Measurements from ENCODE around the gene NACC2.

NACC2 gene

DNA sequence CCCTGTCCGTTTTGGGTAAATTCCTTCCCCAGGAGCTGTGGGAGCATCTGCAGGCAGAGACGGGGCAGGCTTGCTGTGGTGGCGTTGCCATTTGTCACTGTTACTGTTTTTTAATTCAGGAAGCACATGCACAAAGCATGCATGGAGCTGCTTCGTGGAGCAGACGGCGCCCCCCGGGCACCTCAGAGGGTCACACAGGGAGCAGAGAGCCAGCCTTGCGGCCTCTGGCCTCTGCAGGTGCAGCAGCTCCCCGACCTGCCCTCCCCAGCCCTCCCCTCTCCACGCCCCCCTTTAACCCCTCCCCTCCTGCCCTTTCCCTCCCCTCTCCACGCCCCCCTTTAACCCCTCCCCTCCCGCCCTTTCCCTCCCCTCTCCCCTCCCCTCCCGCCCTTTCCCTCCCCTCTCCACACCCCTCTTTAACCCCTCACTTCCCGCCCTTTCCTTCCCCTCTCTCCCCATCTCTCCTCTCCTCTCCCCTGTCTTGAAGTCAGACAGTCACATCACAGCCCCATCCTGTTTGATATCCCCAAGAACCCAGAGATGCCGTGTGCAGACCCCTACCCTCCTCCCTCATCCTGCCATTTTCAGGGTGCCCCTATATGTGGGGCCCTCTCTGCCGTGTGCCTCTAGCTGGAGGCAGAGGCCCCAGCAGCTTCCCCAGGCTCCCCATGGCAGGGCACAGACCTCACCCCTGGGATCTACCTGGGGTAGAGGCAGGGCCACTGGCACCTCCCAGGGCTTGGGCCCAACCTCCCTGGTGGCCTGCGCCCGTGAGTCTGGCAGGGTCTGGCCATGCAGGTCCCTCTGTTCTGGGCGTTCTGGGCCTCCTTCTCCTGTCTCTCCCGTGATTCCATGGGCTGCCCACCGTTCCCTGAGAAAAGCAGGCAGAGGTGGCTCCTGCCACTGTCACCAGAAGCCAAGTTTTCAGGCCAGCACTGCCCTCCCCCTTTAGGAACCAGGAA is 104.3 kb downstream of the NACC2 start:
- DNase-seq: peak; percentile 37

DNA sequence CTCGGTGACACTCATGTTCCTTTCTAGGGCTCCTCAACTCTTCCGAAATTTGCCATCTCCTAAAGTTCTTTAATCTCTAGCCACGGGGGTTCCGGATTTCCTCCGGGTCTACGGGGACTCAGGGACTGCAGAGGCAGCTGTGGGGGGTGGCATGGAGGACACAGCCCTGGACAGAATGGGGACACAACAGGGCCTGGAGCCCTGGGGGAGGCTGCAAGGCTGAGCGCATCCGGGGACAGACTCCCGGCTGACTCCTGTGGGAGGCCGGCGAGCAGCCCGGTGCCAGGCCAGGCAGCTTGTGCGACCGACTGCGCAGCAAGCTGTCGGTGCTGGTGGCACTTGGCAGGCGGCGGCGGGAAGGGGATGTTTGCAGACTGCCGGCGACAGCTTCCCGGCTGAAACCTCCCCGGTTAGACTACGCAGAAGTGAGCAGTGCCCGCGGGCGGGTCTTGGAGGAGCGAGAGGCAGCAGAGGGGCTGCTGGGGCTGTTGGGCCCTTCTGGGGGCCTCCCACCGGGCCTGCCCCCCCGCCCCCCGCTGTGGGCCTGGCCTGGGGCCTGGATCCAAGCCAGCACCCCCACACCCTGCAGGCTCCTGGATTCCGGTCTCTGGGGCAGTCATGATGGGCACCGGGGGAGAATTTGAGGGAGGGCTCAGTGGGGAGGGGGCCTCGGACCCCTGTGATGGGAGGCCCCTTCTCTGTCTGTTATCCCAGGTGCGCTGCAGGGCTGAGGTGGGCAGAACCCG is 105.2 kb downstream of the NACC2 start:
- no peak for DNase-seq

DNA sequence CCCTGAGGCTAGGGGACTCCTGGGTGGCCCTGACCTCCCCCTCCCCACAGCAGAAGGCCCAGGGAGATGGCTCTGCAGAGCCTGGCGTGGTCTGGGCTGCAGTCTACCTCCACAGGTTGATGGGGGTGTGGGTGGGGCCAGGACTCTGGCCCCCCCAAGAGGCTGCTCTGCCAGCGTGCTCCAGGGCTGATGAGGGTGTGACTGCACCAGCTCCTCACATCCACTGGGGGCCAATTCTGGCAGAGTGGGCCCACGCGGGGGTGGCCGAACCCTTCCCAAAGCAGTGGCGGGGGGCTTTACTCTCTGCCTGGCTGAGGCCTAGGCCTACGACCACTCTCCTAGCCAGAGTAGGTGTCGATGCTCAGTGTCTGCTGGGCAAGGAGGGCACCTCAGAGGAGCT is 105.9 kb downstream of the NACC2 start:
- DNase-seq: no peak

DNA sequence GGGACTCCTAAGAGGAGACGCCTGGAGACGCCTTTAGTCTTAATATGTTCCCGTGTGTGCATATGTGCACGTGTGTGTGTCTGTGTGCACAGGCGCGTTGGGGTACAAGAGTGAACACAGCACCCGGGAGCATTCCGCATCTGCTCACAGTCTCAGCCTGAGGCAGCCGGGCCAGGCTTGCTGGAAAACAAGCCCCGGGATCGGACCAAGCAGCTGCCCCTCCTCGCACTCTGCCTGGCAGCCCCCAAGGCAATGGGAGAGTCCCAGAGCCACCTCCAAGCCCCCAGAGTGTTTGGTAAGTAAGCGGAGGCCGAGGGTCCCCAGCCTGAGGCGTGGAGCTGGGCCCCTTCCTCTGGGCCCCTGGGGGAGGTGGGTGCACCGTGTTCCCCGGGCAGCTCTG is 106.6 kb downstream of the NACC2 start:
- DNase-seq: no peak

DNA sequence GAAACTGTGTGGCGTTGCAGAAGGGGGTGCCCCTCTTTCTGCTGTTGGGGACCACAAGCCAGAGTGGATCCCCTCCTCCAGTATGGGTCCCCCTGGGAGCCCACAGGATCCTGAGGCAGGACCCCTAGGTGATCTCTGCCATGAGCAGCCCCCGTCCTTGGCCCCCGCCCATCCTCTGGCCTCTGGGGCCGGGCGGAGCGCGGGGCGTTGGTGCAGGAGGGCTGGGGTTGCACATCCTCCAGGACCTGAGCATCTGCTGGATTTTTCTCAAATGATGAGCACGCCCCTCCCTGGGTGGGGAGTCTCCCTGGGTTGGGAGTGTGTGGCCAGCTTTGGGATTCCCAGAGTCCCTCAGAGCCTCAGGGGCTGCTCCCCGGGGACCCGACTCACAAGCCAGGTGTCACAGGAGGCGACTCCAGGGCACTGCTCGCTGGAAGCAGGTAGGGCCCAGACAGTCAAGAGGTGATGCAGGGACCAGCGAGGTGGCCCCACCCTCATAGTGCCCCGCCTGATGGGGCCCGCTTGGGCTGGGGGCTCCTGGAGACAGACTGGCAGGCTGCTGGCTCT is 107.2 kb downstream of the NACC2 start:
- DNase-seq: no peak

DNA sequence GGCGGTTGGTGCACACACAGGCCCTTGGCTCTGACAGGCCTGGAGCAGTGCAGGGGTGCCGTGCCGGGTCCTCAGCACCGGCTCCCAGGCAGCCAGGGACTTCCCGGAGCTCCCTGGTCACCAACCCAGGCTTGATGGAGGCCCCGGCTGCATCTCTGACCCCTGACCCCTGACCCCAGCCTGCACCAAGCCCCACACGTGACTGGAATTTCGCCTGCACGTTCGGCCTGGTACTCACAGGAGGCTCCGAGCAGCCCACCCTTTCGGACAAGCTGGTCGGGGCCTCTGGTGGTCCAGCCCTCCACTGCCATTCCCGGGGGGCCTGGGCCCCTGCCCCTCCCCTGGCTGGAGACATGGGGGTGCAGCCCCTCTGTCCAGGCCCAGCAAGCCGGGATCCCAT is 108.5 kb downstream of the NACC2 start:
- DNase-seq: no peak

DNA sequence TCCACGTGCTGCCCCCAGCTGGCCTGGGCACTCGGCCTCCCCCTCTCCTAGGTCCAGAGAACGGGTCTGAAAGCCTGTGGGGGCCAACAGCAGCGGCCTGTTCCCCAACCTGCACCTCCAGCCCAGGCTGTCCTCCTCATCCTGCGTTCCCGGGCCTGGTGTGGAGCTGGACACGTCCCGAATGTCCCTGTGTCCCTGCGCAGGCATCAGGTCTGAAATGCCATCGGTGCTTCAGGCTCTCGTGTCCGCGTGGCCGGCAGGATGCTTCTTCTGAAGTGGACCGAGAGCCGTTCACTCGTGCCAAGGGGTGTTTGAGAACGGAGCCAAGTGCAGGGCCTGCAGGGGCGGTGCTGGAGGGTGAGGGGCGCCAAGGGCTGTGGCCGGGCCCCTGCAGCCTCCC is 109.2 kb downstream of the NACC2 start:
- no peak for DNase-seq

DNA sequence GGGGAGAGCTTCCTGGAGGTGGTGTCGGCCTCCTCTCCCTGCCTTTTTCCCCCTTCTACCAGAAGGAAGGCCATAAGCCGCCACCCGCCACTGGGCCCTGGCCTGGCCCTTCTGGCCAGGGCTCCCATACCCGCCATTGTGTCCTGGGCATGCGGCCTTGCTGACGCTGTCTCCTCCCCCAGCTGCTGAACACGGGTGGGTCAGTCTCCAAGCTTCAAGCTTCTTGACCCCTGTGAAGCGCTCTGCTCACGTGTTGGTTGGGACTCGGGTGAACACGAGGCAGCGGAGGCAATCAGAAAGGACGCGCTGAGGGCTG is 109.7 kb downstream of the NACC2 start:
- no peak for DNase-seq

DNA sequence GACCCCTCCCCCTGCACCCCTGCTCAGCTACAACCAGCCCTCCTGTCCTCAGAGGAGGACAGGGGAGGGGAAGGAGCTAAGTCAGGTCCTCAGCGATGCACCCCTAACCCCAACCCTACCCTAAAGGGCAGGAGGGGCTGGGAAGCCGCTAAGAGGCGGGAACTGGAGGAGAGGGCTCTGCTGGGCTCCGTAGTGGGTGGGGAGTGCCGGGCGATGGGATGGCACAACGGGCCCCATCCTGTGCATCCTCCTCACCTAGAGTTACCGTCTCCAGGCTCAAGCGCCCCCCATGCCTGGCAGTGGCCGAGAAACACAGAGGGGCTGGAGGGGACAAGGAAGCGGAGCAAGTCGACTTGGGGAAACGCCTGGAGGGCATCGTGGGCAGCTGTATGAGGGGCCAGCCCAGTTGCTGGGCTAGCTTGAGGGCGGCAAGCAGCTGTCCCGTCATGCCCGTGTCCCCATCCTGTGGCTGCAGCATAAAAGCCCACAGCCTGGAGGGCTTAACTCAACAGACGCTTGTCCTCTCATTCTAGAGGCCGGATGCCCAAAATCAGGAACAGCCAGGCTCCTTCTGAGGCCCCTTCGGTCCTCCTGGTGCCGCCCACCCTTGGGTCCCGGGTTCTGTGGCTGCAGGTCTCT is 110.9 kb downstream of the NACC2 start:
- DNase-seq: no peak

DNA sequence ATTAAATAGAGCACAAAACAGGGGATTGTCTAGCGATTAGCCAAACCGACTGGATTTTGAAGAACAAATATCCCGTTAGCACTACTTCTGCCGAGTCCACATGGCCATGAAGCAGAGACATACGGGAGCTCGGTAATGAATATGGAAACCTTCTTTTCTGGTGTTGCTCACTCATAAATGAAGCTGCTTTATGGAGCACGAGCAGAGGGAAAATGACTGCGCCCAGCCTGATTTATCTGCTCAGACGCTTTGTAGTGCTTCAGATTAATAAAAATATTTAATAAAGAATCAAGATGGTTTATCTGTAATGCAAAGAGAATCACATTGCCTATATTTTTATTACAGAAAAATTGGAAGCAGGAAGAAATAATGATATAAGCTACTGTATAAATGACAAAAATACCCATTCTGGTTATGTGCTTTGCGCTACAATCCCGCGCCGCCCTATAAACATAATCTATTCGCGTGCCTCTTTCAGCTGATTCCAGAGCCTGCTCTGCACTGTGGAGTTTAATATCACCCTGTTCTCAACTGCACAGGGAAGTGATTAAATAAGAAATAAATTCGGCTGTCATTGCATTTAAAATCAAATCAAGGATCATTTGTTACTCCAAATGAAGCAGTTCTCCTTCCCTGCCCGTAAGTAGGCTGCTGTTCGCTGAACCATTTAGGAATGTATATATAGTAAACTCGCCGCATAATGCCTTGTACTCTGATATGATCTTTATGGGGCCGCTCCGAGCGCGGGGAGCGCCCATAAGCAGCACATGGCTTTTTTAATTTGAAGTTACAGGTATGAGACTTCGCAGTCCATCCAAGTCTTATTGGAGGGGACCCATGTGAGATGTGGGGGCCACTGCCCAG is 111.6 kb downstream of the NACC2 start:
- no peak for DNase-seq

DNA sequence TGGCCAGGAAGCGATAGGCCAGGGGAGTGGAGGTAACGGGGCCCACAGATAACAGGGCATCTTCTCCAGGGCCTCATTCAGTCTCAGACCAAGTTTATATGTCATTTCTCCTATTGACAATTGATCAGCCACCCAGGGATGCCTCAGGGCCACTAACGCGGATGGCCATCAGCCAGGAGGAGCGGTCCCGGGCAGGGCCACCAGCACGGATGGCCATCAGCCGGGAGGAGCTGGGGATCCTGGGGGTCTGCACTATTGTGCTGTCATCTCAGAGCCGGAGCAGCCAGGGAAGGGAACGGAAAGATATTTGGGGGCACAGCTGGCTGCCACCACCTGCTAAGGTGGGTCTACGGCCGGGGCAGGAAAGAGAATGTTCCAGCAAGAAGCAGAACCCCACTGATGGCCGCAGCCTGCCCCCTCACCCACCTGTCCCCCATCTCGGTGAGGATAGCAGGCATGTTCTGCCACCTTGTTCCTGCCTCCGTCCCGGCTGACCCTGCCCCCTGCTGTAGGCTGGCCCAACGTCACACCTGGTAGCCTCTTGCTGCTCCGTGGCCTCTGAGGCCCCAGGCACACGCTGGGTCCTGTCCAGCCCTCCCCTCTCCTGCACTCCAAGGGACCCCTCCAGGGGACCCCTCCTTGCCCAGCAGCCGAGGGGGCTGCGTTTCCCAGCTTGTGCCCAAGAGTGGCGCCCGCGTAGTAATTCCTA is 112.4 kb downstream of the NACC2 start:
- DNase-seq: no peak

DNA sequence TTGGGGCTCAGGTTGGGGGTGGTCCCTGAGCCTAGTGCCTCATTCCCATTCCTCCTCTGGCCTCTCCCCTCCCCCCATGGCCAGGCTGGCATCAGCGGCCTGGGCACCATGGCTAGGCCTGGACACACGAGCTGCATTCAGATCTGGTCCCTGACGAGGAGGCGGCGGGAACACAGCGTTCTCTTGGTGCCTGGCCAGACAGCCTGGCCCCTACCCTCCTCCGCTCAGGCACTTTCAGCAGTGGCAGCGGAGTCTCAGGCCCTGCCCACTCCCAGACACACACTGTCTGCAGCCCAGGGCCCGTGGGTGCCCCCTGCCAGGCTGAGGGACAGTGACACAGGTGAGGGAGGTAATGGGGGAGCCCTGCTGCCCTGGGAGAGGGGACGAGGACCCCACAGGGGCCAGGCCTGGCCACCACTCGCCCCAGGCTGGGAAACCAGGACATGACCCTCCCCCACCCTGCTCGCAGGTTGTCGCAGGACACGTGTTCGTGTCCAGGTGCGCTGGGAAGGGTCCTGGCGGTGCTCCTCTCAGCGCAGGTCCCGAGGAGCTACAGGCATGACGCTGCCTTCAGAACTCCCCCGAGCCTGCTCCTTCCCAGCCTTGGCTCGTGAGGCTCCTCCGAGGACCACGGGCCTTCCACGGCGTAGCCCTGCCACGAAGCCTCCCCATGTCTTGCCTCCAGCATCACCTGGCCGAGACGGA is 114.0 kb downstream of the NACC2 start:
- peak; percentile 89 for DNase-seq

DNA sequence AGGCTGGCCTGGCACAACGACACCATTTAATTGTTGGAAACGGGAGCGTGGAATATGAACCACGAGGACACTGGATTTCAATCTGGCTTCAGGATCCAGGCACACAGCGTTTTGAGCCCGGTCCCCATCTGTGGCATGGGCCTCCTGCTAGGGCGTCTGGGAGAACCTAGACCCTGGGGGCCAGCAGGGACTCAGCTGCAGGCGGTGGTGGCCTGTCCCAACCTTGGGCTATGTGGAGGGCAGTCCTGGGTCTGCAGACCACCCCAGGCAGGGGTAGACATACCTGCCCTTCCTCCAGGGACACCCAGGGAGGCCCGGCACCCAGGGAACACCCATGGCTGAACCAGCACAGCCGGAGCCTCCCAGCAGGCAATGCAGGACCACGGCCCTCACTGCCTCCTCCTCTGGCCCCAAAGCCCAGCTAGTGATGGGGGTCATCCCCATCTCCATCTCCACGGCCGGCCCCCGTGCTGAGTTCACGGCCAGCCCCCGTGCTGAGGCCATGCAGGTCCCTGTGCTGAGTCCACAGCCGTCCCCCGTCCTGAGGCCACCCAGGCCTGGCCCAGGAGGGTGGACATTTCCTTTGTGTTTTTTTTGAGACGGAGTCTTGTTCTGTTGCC is 115.4 kb downstream of the NACC2 start:
- no peak for DNase-seq

DNA sequence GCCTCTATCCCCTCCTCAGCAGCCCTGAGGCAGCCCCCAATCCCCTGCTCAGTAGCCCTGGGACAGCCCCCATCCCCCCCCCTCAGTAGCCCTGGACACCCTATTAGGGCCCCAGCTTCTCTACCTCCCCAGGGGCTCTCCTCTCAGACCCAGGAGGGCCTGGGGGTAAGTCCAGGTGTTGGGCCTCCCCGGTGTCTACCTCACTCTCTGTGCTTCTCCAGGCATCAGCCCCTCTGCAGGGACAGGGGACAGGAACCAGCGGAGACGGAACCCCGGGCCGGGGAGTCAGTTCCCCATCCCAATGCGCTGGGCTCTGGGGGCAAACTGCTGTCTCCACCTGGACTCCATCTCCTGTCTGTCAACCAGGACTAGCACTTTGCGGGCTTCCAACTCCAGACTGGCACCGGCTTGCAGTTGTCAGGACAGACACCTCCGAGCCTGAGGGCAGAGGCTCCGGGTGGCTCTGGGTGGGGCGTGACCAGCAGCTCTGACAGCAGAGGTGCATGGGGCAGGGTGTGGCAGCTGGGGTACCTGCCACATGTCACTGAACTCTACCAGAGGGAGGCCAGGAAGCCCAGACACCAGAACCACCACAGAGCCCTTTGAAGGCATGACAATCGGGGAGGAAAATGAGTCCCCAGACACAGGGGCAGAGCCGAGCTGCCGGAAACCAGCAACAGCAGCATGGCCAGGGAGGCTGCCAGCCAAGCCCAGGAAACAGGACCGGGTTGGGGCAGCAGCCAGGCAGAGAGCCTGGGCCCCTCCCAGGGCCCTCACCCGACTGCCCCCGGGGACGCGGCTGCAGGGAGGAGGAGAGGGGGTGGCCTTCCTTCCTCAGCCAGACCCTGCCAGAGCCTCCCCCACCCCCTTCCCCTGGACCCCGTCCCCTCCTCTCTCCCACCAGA is 116.2 kb downstream of the NACC2 start:
- DNase-seq: peak; percentile 56

DNA sequence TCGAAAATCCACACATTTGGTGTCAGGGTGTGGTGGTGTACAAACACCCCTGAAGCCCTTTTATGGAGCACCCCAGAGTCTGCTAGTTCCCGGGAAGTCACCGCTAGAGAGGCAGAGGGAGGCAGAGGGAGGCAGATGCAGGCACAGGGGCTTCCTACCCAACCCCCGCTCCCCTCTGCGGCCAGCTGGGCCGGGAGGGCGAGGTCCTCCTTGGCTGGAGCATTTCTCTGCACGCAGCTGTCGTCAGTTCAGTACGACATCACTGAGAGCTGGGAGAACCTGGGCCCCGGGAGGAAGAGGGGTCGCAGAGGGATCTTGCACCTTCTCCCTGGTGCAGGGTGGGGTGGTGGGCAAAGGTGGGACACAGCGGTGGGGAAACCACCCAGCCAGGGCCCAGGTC is 118.1 kb downstream of the NACC2 start:
- DNase-seq: no peak

DNA sequence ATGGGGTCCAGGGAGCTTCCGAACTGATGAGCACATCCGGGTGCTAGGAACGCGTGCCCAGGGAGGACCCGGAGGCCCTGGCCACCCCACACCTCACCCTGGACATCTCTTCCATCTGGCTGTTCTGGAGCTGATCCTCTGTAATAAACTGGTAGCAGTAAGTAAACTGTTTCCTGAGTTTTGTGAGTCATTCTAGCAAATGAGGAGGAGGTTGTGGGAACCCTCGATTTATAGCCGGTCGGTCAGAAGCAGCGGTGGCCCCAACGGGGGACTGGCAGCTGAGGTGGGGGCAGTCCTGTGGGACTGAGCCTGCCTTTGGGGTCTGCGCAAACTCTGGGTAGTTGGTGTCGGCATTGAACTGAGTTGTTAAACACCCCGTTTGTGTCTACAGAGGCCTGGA is 118.6 kb downstream of the NACC2 start:
- no peak for DNase-seq

DNA sequence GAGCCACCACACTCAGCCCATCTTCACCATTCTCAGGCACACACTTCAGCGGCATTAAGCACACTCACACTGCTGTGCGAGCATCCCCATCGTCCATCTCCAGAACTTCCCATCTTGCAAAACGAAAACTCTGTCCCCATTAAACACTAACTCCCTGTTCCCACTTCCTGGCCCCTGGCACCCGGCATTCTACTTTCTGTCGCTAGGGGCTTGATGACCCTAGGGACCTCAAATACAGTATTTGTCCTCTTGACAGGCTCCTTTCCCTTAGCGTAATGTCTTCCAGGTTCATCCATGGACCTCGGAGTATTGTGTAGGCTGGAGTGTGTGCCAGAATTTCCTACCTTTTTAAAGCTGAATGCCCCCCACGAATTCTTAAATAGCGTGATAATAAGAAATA is 119.3 kb downstream of the NACC2 start:
- DNase-seq: no peak

DNA sequence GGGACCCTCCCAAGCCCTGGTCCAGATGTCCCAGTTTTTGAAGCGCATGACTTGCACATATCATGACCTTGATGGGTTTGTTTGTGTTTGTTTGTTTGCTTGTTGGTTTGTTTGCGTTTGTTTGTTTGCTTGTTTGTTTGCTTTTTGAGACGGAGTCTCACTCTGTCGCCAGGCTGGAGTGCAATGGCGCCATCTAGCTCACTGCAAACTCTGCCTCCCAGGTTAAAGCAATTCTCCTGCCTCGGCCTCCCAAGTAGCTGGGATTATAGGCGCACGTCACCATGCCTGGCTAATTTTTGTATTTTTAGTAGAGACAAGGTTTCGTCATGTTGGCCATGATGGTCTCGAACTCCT is 120.9 kb downstream of the NACC2 start:
- DNase-seq: no peak

Measured in midbrain (tissue), 1 donor.